Camera-type eye (tissue), 1 donor: ENCODE data around the gene ENTHD1. TPM values are rescaled to one million over a fixed set of nuclear protein-coding genes. Genes with fewer than 3 reads are reported as not detected.

Source experiments
- total RNA-seq: library from RNA; depleted of rRNA; stranded (reverse); fragments of >200 nt; gene quantifications from one replicate; pipeline ENCODE4 v1.2.3, GENCODE V29; 2014

Gene ENTHD1
- total RNA-seq, result not detected

GRCh38 chr22:39893526-39893925 is at the start of gene ENTHD1:
ENTHD1 (minus strand) TSS chr22:39893760; CDS start chr22:39887748, 6,012 bp downstream.

GRCh38 chr22:39900306-39901227 is 7.0 kb upstream of the ENTHD1 start, which contains the start of gene GRAP2:
GRAP2 (plus strand) TSS chr22:39901084; CDS start chr22:39947107, 46,023 bp downstream.

Other genes with a start within 250 kb of the ENTHD1 start
- 2.5 TPM for gene GRAP2, start 7.3 kb upstream of the ENTHD1 start, total RNA-seq
- not detected for gene TMA7B, start 66.6 kb upstream of the ENTHD1 start, total RNA-seq
- 3.4 TPM for gene FAM83F, start 101.2 kb upstream of the ENTHD1 start, total RNA-seq